OCI-LY3 (cell line): ENCODE results near the gene PCSK4.

Experiments
- CTCF ChIP-seq: fragments of 200-600, 300-600 bp; sonication (generic); IDR thresholded peaks from 2 replicates; pipeline ENCODE4 v1.5.1; 2014; ENCODE audit warnings: antibody characterized with exemption, low read length, low read depth
- EZH2phosphoT487 ChIP-seq: fragments of 200-600 bp; shearing (Covaris generic); IDR thresholded peaks from 2 replicates; pipeline ENCODE4 v1.6.1; 2018; ENCODE audit warnings: antibody characterized with exemption, mixed run types, low read depth

GRCh38 chr19:1441022-1441426 lies 49.1 kb downstream of the PCSK4 start:
- no peak for TF ChIP-seq CTCF
- no peak for TF ChIP-seq EZH2phosphoT487
